ENCODE data around the gene ELAVL2.

The ELAVL2 gene

GRCh38 chr9:23682891-23683431 is 143.1 kb downstream of the ELAVL2 start:
- no peak for DNase-seq (ENCODE audit: low read depth)
- no peak for TF ChIP-seq CTCF (conservative IDR thresholded peaks at IDR 0.05; ENCODE audit: control insufficient read depth, insufficient read depth, low read depth, low read length)
- H3K4me3 ChIP-seq (ENCODE audit: control insufficient read depth, low read depth, low read length), result no peak overlapping the region

GRCh38 chr9:23682352-23682751 is 143.7 kb downstream of the ELAVL2 start:
- DNase-seq (ENCODE audit: low read depth), result no peak
- TF ChIP-seq CTCF (conservative IDR thresholded peaks at IDR 0.05; ENCODE audit: control insufficient read depth, insufficient read depth, low read depth, low read length), result no peak
- H3K4me3 ChIP-seq (ENCODE audit: control insufficient read depth, low read depth, low read length), result no peak overlapping the region

GRCh38 chr9:23677446-23677845 is 148.6 kb downstream of the ELAVL2 start:
- H3K4me3 ChIP-seq (ENCODE audit: control insufficient read depth, low read depth, low read length), result no peak overlapping the region
- no peak for TF ChIP-seq CTCF (conservative IDR thresholded peaks at IDR 0.05; ENCODE audit: control insufficient read depth, insufficient read depth, low read depth, low read length)
- DNase-seq (ENCODE audit: low read depth), result no peak

GRCh38 chr9:23674016-23674585 is 151.9 kb downstream of the ELAVL2 start:
- no peak for DNase-seq (ENCODE audit: low read depth)
- TF ChIP-seq CTCF (conservative IDR thresholded peaks at IDR 0.05; ENCODE audit: control insufficient read depth, insufficient read depth, low read depth, low read length), result no peak
- H3K4me3 ChIP-seq (ENCODE audit: control insufficient read depth, low read depth, low read length), result no peak overlapping the region

- TF ChIP-seq CTCF (conservative IDR thresholded peaks at IDR 0.05; ENCODE audit: control insufficient read depth, insufficient read depth, low read depth, low read length), result no peak
Measured at GRCh38 chr9:23672151-23672550, 153.9 kb downstream of the ELAVL2 start.

GRCh38 chr9:23669776-23670175 is 156.3 kb downstream of the ELAVL2 start:
- TF ChIP-seq CTCF (conservative IDR thresholded peaks at IDR 0.05; ENCODE audit: control insufficient read depth, insufficient read depth, low read depth, low read length), result no peak
- no peak for DNase-seq (ENCODE audit: low read depth)

More at GRCh38 chr9:23672151-23672550, 153.9 kb downstream of the ELAVL2 start:
- no peak overlapping the region for H3K4me3 ChIP-seq (ENCODE audit: control insufficient read depth, low read depth, low read length)
- DNase-seq (ENCODE audit: low read depth), result no peak

More at GRCh38 chr9:23669776-23670175, 156.3 kb downstream of the ELAVL2 start:
- H3K4me3 ChIP-seq (ENCODE audit: control insufficient read depth, low read depth, low read length), result no peak overlapping the region
